Parathyroid adenoma (tissue), 2 donors: ENCODE data around the gene COL5A2.

Source experiments
- H2AFZ ChIP-seq: fragments of 300-600 bp; sonication (generic); one replicate; pipeline ENCODE4 v1.7.0; 2017; ENCODE audit warnings: antibody characterized with exemption, mild to moderate bottlenecking
- H3K27ac ChIP-seq: fragments of 300-600 bp; sonication (generic); one replicate; pipeline ENCODE4 v1.7.0; 2017
- H3K27me3 ChIP-seq: fragments of 300-600 bp; sonication (generic); one replicate; pipeline ENCODE4 v1.7.0; 2017; ENCODE audit warnings: low read length; ENCODE audit not compliant: control insufficient read depth, insufficient read depth
- H3K36me3 ChIP-seq: fragments of 300-600 bp; sonication (generic); one replicate; pipeline ENCODE4 v1.7.0; 2017; ENCODE audit warnings: low read length; ENCODE audit not compliant: control insufficient read depth, insufficient read depth
- H3K4me1 ChIP-seq: fragments of 300-600 bp; sonication (generic); one replicate; pipeline ENCODE4 v1.7.0; 2017; ENCODE audit warnings: control low read depth
- H3K4me2 ChIP-seq: fragments of 300-600 bp; sonication (generic); one replicate; pipeline ENCODE4 v1.7.0; 2017; ENCODE audit warnings: low read length
- H3K4me3 ChIP-seq: fragments of 300-600 bp; sonication (generic); one replicate; pipeline ENCODE4 v1.7.0; 2017; ENCODE audit warnings: low read depth, low read length
- H3K79me2 ChIP-seq: fragments of 300-600 bp; sonication (generic); one replicate; pipeline ENCODE4 v1.7.0; 2017; ENCODE audit warnings: control low read depth
- H3K9ac ChIP-seq: fragments of 300-600 bp; sonication (generic); one replicate; pipeline ENCODE4 v1.7.0; 2017; ENCODE audit warnings: mild to moderate bottlenecking
- H3K9me3 ChIP-seq: fragments of 300-600 bp; sonication (generic); one replicate; pipeline ENCODE4 v1.7.0; 2017; ENCODE audit warnings: low read length; ENCODE audit not compliant: control insufficient read depth
- CTCF ChIP-seq: fragments of 300-600 bp; sonication (generic); IDR thresholded peaks from one replicate; pipeline ENCODE4 v1.7.0; 2017; ENCODE audit warnings: antibody characterized with exemption, mild to moderate bottlenecking
- donor health status: primary hyperparathyroidism.

The COL5A2 gene

GRCh38 chr2:189199797-189200196 lies 20.2 kb upstream of the COL5A2 start:
- no peaks in the 10 kb centered on the region for H3K79me2 ChIP-seq
- no peaks in the 10 kb centered on the region for H3K4me1 ChIP-seq
- no peak overlapping the region for H3K27ac ChIP-seq
- no peak overlapping the region for H3K4me2 ChIP-seq
- TF ChIP-seq CTCF: no peak
- no peak overlapping the region for H3K9ac ChIP-seq
- H3K9me3 ChIP-seq: no peaks in the 10 kb centered on the region
- no peaks in the 10 kb centered on the region for H3K27me3 ChIP-seq
- H2AFZ ChIP-seq: no peak overlapping the region
- no peak overlapping the region for H3K4me3 ChIP-seq
- no peaks in the 10 kb centered on the region for H3K36me3 ChIP-seq

DNA sequence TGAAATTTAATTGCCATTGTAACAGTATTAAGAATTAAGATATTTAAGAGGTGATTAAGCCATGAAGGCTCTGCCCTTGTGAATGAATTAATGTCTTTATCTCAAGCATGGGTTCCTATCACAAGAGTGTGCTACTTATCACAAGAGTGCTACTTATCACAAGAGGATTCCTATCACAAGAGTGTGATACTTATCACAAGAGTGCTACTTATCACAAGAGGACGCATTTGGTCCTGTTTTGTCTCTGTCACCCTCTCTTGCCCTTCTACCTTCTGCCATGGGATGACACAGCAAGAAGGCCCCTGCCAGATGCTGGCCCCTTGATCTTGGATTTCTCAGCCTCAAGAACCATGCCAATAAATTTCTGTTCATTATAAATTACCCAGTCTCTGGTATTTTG lies 13.2 kb upstream of the COL5A2 start:
- Histone ChIP-seq H3K4me3 (no peak overlapping the region), H3K4me1 (no peaks in the 10 kb centered on the region), H3K9me3 (no peaks in the 10 kb centered on the region), H3K27ac (no peak overlapping the region), H3K79me2 (no peaks in the 10 kb centered on the region), H3K27me3 (no peaks in the 10 kb centered on the region), H3K9ac (no peak overlapping the region), H3K4me2 (no peak overlapping the region), H2AFZ (no peak overlapping the region), H3K36me3 (no peaks in the 10 kb centered on the region)
- no peak for TF ChIP-seq CTCF

- H3K4me2 ChIP-seq: no peak overlapping the region
- no peak overlapping the region for H3K27ac ChIP-seq
- no peaks in the 10 kb centered on the region for H3K79me2 ChIP-seq
- H3K9ac ChIP-seq: no peak overlapping the region
- no peak for TF ChIP-seq CTCF
- no peaks in the 10 kb centered on the region for H3K27me3 ChIP-seq
- H3K36me3 ChIP-seq: no peaks in the 10 kb centered on the region
- H2AFZ ChIP-seq: no peak overlapping the region
- no peaks in the 10 kb centered on the region for H3K4me1 ChIP-seq
- H3K9me3 ChIP-seq: no peaks in the 10 kb centered on the region
- no peak overlapping the region for H3K4me3 ChIP-seq
Observed at GRCh38 chr2:189191766-189192165, 12.2 kb upstream of the COL5A2 start.

DNA sequence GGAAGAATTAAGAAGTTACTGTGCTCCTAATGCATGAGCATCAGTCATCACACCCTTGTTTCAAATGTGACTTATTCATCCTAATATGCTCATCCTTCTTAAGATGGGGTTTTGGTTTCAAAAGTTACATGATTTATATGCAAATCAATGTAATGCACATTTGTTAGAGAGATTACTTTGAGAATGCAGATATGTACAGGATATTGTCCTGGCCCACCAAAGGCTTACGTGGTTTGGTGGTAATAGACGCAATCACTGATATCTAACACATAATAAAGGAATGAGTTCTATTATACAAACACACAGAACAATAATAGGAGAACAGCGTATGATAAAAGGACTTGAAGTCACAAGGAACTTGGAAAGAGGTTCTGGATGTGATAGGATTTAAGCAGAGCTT lies 11.1 kb upstream of the COL5A2 start:
- Histone ChIP-seq H3K79me2 (no peaks in the 10 kb centered on the region), H3K27ac (no peak overlapping the region), H3K36me3 (no peaks in the 10 kb centered on the region), H3K4me2 (no peak overlapping the region), H3K4me3 (no peak overlapping the region), H3K27me3 (no peaks in the 10 kb centered on the region), H3K9ac (no peak overlapping the region), H3K9me3 (no peaks in the 10 kb centered on the region), H3K4me1 (no peaks in the 10 kb centered on the region), H2AFZ (no peak overlapping the region)
- TF ChIP-seq CTCF: no peak

DNA sequence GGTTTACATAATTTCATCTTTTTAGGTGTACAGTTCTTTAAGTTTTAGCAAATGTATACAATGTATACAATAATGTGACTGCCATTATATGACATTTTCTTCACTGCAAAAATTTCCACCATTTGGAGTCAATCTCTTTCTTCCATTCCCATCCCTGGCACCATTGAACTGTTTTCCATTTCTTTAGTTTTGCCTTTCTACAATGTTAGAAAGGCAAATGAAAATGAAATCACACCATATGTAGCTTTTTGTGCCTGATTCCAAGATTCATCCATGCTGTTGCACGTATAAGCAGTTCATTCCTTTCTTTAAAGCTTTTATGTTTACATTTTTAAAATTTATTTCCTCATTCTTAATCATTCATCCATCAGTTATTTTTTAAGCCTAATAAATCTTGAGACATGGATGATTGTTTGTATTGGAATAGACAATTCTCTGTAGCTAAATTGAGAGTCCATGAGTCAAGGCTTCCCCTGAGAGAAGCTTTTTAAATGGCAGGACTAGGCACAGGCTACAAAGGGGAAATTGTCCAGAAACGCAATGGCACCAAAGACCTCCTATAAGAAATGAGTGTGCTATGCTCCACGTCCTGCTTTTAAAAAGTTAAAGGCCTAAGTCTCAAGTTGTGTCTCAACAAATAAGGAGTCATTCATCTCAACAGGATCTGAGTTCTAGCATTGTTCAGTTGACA lies 8.7 kb upstream of the COL5A2 start:
- H2AFZ ChIP-seq: no peak overlapping the region
- H3K4me2 ChIP-seq: no peak overlapping the region
- no peak overlapping the region for H3K9ac ChIP-seq
- no peaks in the 10 kb centered on the region for H3K9me3 ChIP-seq
- H3K27me3 ChIP-seq: no peaks in the 10 kb centered on the region
- H3K4me3 ChIP-seq: no peak overlapping the region
- TF ChIP-seq CTCF: no peak
- no peaks in the 10 kb centered on the region for H3K4me1 ChIP-seq
- H3K27ac ChIP-seq: no peak overlapping the region
- no peaks in the 10 kb centered on the region for H3K36me3 ChIP-seq
- no peaks in the 10 kb centered on the region for H3K79me2 ChIP-seq
